Mesenchymal stem cell (in vitro differentiated cells and primary cell): ENCODE measurements around the gene DMGDH.

Experiments used
- DNase-seq: peaks from one replicate; pipeline ENCODE4 v3.0.0-alpha.2; 2013
- H2AFZ ChIP-seq: one replicate; pipeline ENCODE4 v1.6.1; 2013; ENCODE audit warnings: low read depth, mild to moderate bottlenecking, control low read depth, inconsistent platforms, low read length, moderate library complexity
- H2AK5ac ChIP-seq: 2 replicates; pipeline ENCODE4 v1.6.1; 2013; ENCODE audit warnings: low read length, moderate library complexity, mild to moderate bottlenecking, inconsistent platforms; ENCODE audit not compliant: severe bottlenecking
- H2BK120ac ChIP-seq: one replicate; pipeline ENCODE4 v1.6.1; 2013; ENCODE audit warnings: low read depth, mild to moderate bottlenecking, inconsistent platforms, low read length, moderate library complexity
- H2BK12ac ChIP-seq, 2 experiments: one replicate each; pipeline ENCODE4 v1.6.1; 2013; ENCODE audit warnings: inconsistent platforms in 2 of 2, low read length in 2 of 2, mild to moderate bottlenecking in 2 of 2, moderate library complexity in 2 of 2, control low read depth in 1 of 2
- H2BK15ac ChIP-seq: one replicate; pipeline ENCODE4 v1.6.1; 2013; ENCODE audit warnings: mild to moderate bottlenecking, low read depth, inconsistent platforms; ENCODE audit not compliant: poor library complexity, severe bottlenecking
- H2BK5ac ChIP-seq: 2 replicates; pipeline ENCODE4 v1.6.1; 2013; ENCODE audit warnings: low read depth, mild to moderate bottlenecking, low read length, control low read depth, inconsistent platforms; ENCODE audit not compliant: poor library complexity, severe bottlenecking
- H3K14ac ChIP-seq, 2 experiments: one replicate each; pipeline ENCODE4 v1.6.1; 2013; ENCODE audit warnings: inconsistent platforms in 2 of 2, low read length in 2 of 2, control low read depth in 1 of 2, mild to moderate bottlenecking in 1 of 2, moderate library complexity in 1 of 2
- H3K18ac ChIP-seq, 2 experiments: one replicate each; pipeline ENCODE4 v1.6.1; 2013; ENCODE audit warnings: inconsistent platforms in 2 of 2, low read length in 2 of 2, control low read depth in 1 of 2, low read depth in 1 of 2, mild to moderate bottlenecking in 1 of 2
- H3K23ac ChIP-seq, 2 experiments: one replicate each; pipeline ENCODE4 v1.6.1; 2013; ENCODE audit warnings: inconsistent platforms in 2 of 2, low read length in 2 of 2, mild to moderate bottlenecking in 2 of 2, moderate library complexity in 2 of 2, control low read depth in 1 of 2
- H3K27ac ChIP-seq: 2 replicates; pipeline ENCODE4 v1.5.1; 2013; ENCODE audit warnings: mild to moderate bottlenecking, moderate library complexity, low read length, control low read depth, inconsistent platforms; ENCODE audit not compliant: poor library complexity, severe bottlenecking
- H3K27me3 ChIP-seq, 2 experiments: 2 replicates each; pipeline versions ENCODE4 v1.6.1 to v1.7.0; 2013; ENCODE audit warnings: low read length in 2 of 2, mild to moderate bottlenecking in 2 of 2, moderate library complexity in 2 of 2, control low read depth in 1 of 2, inconsistent platforms in 1 of 2; ENCODE audit not compliant: control insufficient read depth in 1 of 2, insufficient read depth in 1 of 2
- H3K36me3 ChIP-seq, 2 experiments: 2 replicates each; pipeline versions ENCODE4 v1.6.1 to v1.7.0; 2013; ENCODE audit warnings: low read length in 2 of 2, control low read depth in 1 of 2, inconsistent platforms in 1 of 2, low read depth in 1 of 2, mild to moderate bottlenecking in 1 of 2; ENCODE audit not compliant: insufficient read depth in 2 of 2, control insufficient read depth in 1 of 2
- H3K4ac ChIP-seq, 2 experiments: one replicate each; pipeline ENCODE4 v1.6.1; 2013; ENCODE audit warnings: inconsistent platforms in 2 of 2, low read length in 2 of 2, mild to moderate bottlenecking in 2 of 2, moderate library complexity in 2 of 2, control low read depth in 1 of 2, low read depth in 1 of 2
- H3K4me1 ChIP-seq: 2 replicates; pipeline ENCODE4 v1.6.1; 2013; ENCODE audit warnings: low read depth, low read length, control low read depth; ENCODE audit not compliant: control insufficient read depth, insufficient read depth
- H3K4me2 ChIP-seq: 2 replicates; pipeline ENCODE4 v1.6.1; 2013; ENCODE audit warnings: low read length, mild to moderate bottlenecking, inconsistent platforms; ENCODE audit not compliant: poor library complexity, severe bottlenecking
- H3K4me3 ChIP-seq, 2 experiments: 2 replicates each; pipeline versions ENCODE4 v1.5.1 to v1.7.0; 2013; ENCODE audit warnings: low read length in 2 of 2, mild to moderate bottlenecking in 2 of 2, control low read depth in 1 of 2, low read depth in 1 of 2; ENCODE audit not compliant: insufficient read depth in 1 of 2
- H3K79me1 ChIP-seq: replicated peaks from 2 replicates; pipeline ENCODE4 v1.6.1; 2013; ENCODE audit warnings: mild to moderate bottlenecking, control low read depth, low read length, inconsistent platforms; ENCODE audit not compliant: poor library complexity, severe bottlenecking
- H3K9ac ChIP-seq: 2 replicates; pipeline ENCODE4 v1.7.0; 2013; ENCODE audit warnings: mild to moderate bottlenecking, low read length, moderate library complexity
- H3K9me3 ChIP-seq: 2 replicates; pipeline ENCODE4 v1.7.0; 2013; ENCODE audit warnings: mild to moderate bottlenecking, low read length; ENCODE audit not compliant: control insufficient read depth
- H4K8ac ChIP-seq: one replicate; pipeline ENCODE4 v1.6.1; 2013; ENCODE audit warnings: inconsistent platforms, mild to moderate bottlenecking, low read length, moderate library complexity
- H4K91ac ChIP-seq: one replicate; pipeline ENCODE4 v1.6.1; 2013; ENCODE audit warnings: mild to moderate bottlenecking, low read length, inconsistent platforms
- WGBS: methylation state at CpG from one replicate; pipeline ENCODE4 v1.1.7; 2013; ENCODE audit warnings: mixed read lengths; 5-methylcytosine and 5-hydroxymethylcytosine counted together

Gene DMGDH

DNA sequence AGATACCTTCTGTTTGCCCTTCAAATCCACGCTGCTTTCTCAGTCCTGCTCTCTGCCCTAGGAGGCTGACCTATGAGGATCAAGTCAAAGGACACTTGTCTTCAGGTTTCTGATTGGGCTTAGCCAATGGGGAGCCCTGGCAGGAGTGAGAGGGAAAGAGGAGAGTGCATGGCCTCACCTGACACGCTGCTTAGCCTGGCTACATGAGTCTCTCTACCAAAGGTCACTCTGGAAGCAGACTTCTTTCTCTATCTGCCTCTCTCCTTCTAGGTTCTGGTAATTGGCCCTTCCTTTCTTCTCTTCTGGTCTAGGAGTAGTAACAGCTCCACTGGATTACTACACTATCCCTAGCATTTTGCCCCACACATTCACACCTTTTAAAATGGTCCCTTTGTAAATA lies 97.5 kb downstream of the DMGDH start:
- Histone ChIP-seq H2BK12ac (peak overlapping the region in 1 of 2 experiments; percentile 70), H3K4me3 (no peak overlapping the region), H3K27ac (no peak overlapping the region), H3K23ac (peak overlapping the region in 1 of 2 experiments; percentile 14), H3K9me3 (no peaks in the 10 kb centered on the region), H2BK15ac (no peak overlapping the region), H3K4me2 (no peak overlapping the region), H3K4me1 (peaks cover 6% of the 10 kb centered on the region), H4K91ac (no peak overlapping the region), H3K79me1 (peaks cover 14% of the 10 kb centered on the region), H2BK5ac (no peak overlapping the region), H2AK5ac (no peak overlapping the region), H3K4ac (no peak overlapping the region), H3K36me3 (peaks cover 0 to 3% of the 10 kb centered on the region in 2 experiments), H3K14ac (peak overlapping the region in 1 of 2 experiments; percentile 58), H3K18ac (peak overlapping the region in 1 of 2 experiments; percentile 64), H3K27me3 (no peaks in the 10 kb centered on the region), H4K8ac (no peak overlapping the region), H3K9ac (no peak overlapping the region), H2AFZ (no peak overlapping the region), H2BK120ac (no peak overlapping the region)
- 84% methylated on average over 2 of the region's 2 CpGs for WGBS
- no peak for DNase-seq

DNA sequence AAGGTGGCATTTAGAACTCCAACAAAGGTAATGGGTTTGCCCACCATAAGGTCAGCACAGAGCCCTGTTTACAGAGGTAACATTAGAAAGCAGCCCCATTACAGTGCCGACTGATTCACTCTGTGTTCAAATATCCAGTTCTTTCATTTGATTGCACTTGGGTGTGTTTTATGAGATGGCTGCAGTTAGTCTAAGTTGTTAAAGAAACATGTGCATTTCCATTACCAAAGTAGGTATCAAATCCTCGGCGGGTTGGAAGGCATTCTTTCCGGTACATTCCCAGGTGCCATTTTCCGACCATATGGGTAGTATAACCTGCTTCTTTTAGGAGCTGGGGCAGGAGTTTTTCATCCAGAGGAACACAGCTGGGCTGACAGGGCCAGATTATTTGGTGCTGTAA lies 100.7 kb downstream of the DMGDH start:
- DNase-seq, result no peak
- Histone ChIP-seq H3K79me1 (peaks cover 4% of the 10 kb centered on the region), H3K36me3 (peaks cover 0 to 9% of the 10 kb centered on the region in 2 experiments), H2BK5ac (no peak overlapping the region), H2AFZ (no peak overlapping the region), H3K4me1 (peaks cover 2% of the 10 kb centered on the region), H3K9me3 (no peaks in the 10 kb centered on the region), H2BK120ac (no peak overlapping the region), H4K8ac (no peak overlapping the region), H2BK15ac (no peak overlapping the region), H3K18ac (no peak overlapping the region), H3K4me3 (no peak overlapping the region), H3K23ac (no peak overlapping the region), H2BK12ac (no peak overlapping the region), H3K27me3 (no peaks in the 10 kb centered on the region), H2AK5ac (no peak overlapping the region), H3K9ac (no peak overlapping the region), H3K14ac (no peak overlapping the region), H3K27ac (no peak overlapping the region), H3K4me2 (no peak overlapping the region), H3K4ac (no peak overlapping the region), H4K91ac (no peak overlapping the region)
- WGBS, result 98% methylated on average over 5 of the region's 5 CpGs

DNA sequence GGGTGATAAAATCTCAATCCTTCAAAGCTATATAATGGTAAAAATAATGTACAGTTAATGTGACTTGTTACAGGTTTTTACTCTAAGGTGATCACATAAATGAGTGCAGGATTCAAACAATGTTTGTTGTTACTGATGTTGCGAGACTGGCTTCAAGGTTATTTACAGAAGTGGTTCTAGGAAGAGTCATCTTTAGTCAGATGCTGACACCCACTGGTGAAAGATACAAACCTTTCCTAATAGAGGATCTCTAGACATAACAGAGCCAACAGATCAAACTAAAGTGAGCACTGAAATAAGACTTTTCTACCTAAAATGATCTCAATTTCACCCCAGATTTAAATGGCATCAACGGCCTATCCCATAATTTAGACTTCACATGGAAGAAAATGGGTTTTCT lies 104.6 kb downstream of the DMGDH start:
- H2AFZ ChIP-seq, result no peak overlapping the region
- H2BK5ac ChIP-seq, result no peak overlapping the region
- no peak overlapping the region for H2BK12ac ChIP-seq
- H3K23ac ChIP-seq, result no peak overlapping the region
- H3K18ac ChIP-seq, result no peak overlapping the region
- peak; percentile 79 for DNase-seq
- no peaks in the 10 kb centered on the region for H3K79me1 ChIP-seq
- WGBS, result 80% methylated on average over 1 of the region's 2 CpGs
- no peaks in the 10 kb centered on the region for H3K27me3 ChIP-seq
- no peak overlapping the region for H3K27ac ChIP-seq
- H3K4ac ChIP-seq, result no peak overlapping the region
- H2BK15ac ChIP-seq, result no peak overlapping the region
- peaks cover 0 to 12% of the 10 kb centered on the region in 2 experiments for H3K36me3 ChIP-seq
- H4K91ac ChIP-seq, result no peak overlapping the region
- H3K9ac ChIP-seq, result no peak overlapping the region
- H2AK5ac ChIP-seq, result no peak overlapping the region
- H4K8ac ChIP-seq, result no peak overlapping the region
- peaks cover under 1% of the 10 kb centered on the region for H3K4me1 ChIP-seq
- no peaks in the 10 kb centered on the region for H3K9me3 ChIP-seq
- H3K4me3 ChIP-seq, result no peak overlapping the region
- H3K4me2 ChIP-seq, result no peak overlapping the region
- no peak overlapping the region for H3K14ac ChIP-seq
- H2BK120ac ChIP-seq, result no peak overlapping the region

DNA sequence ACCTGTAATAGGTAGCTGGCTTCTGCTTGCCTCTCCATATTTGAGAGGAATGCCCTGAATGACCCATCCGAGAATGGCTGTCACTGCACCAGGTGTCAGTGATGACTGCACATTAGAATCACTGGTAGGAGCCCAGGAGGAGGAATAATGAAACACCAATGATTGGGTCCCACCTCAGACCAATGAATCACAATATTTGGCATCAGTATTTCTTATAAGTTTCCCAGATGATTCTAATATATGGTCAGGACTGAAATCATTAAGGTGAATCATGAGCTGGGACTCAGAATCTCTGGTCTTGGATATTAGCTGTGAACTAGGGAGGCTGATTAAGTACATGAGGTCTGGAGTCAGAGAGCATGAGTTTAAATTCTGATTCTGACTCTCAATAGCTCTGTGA lies 107.7 kb downstream of the DMGDH start:
- no peak overlapping the region for H3K9ac ChIP-seq
- H2BK120ac ChIP-seq, result no peak overlapping the region
- no peak overlapping the region for H3K23ac ChIP-seq
- no peak overlapping the region for H2BK15ac ChIP-seq
- no peak overlapping the region for H3K4me3 ChIP-seq
- peaks cover 5% of the 10 kb centered on the region for H3K4me1 ChIP-seq
- no peaks in the 10 kb centered on the region for H3K79me1 ChIP-seq
- 100% methylated on average over 1 of the region's 1 CpG for WGBS
- H3K4me2 ChIP-seq, result no peak overlapping the region
- H3K4ac ChIP-seq, result no peak overlapping the region
- no peak overlapping the region for H2AK5ac ChIP-seq
- H2BK12ac ChIP-seq, result no peak overlapping the region
- no peak overlapping the region for H3K14ac ChIP-seq
- H3K9me3 ChIP-seq, result no peaks in the 10 kb centered on the region
- no peak overlapping the region for H4K91ac ChIP-seq
- H3K36me3 ChIP-seq, result peaks cover 0 to 9% of the 10 kb centered on the region in 2 experiments
- no peak for DNase-seq
- H2BK5ac ChIP-seq, result no peak overlapping the region
- no peak overlapping the region for H4K8ac ChIP-seq
- no peaks in the 10 kb centered on the region for H3K27me3 ChIP-seq
- H3K18ac ChIP-seq, result no peak overlapping the region
- no peak overlapping the region for H3K27ac ChIP-seq
- H2AFZ ChIP-seq, result no peak overlapping the region
